Measurements from ENCODE around the gene TMEM117.

The TMEM117 gene

DNA sequence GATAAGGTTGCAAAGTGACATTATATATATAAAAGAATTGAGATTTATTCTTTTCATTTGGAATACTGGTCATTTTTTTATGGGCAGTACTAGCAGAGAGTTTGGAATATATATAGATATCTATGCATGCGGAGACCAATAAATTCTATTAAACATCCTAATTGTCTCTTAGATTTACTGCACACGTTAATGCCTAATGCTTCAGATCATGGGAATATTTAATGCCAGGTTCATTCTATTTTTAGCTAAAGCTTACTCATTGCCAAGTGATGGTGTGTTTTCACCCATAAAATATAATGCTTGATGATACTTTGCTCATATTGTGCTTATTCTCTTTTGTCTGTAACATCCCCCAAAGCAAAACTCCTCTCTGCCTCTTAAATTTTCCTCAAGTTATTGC is 264.4 kb downstream of the TMEM117 start:
- DNase-seq (ENCODE audit: low read depth) = no peak
- no peak for TF ChIP-seq CTCF (IDR thresholded peaks at IDR 0.05; ENCODE audit: low read depth, low read length, missing control alignments)
- no peak overlapping the region for H3K4me3 ChIP-seq (ENCODE audit: low read depth, low read length)

DNA sequence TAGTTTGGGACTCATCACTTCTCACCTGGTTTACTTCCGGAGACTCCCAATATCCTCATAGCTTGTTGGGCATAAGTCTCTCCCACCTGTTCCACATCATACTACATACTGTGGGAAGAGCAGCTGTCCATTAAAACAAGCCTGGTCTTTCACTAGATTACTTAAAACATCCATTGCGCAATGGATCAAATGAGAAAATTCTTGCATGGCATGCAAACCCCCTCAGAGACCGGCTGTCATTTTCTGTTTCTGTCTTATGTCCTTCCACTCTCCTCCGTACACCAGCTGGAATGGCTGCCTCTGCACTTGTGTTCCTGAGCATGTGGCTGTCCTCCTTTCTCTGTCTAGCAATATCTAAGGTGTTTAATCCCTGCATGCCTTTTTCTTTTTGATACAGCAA is 265.6 kb downstream of the TMEM117 start:
- H3K4me3 ChIP-seq (ENCODE audit: low read depth, low read length) = no peak overlapping the region
- no peak for DNase-seq (ENCODE audit: low read depth)
- TF ChIP-seq CTCF (IDR thresholded peaks at IDR 0.05; ENCODE audit: low read depth, low read length, missing control alignments) = no peak

GRCh38 chr12:44114906-44115305 is 279.0 kb downstream of the TMEM117 start:
- no peak overlapping the region for H3K4me3 ChIP-seq (ENCODE audit: low read depth, low read length)
- TF ChIP-seq CTCF (IDR thresholded peaks at IDR 0.05; ENCODE audit: low read depth, low read length, missing control alignments) = no peak
- DNase-seq (ENCODE audit: low read depth) = no peak

DNA sequence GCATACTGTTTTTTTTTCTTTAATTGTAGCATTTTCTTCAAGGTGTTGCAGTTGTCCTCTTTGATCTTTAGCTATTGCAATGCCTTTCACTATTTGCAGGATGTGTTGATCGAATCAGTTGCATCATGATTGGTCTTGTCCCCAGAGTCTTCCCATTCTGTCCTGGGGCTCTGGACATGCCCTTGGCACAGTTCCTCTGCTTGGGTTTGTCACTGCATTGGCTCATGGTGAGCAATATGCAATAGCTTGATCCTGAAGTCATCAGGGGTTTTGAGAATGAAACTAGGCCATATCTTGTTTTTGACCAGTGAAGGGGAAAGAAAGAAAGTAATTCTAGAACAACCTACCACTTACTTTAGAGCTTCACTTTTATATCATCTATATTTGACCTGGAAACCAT is 281.5 kb downstream of the TMEM117 start:
- TF ChIP-seq CTCF (IDR thresholded peaks at IDR 0.05; ENCODE audit: low read depth, low read length, missing control alignments) = no peak
- H3K4me3 ChIP-seq (ENCODE audit: low read depth, low read length) = no peak overlapping the region
- DNase-seq (ENCODE audit: low read depth) = no peak

- H3K4me3 ChIP-seq (ENCODE audit: low read depth, low read length) = no peak overlapping the region
- no peak for DNase-seq (ENCODE audit: low read depth)
- TF ChIP-seq CTCF (IDR thresholded peaks at IDR 0.05; ENCODE audit: low read depth, low read length, missing control alignments) = no peak
These were observed 283.1 kb downstream of the TMEM117 start for GRCh38 chr12:44118946-44119345.

- H3K4me3 ChIP-seq (ENCODE audit: low read depth, low read length) = no peak overlapping the region
- DNase-seq (ENCODE audit: low read depth) = no peak
- TF ChIP-seq CTCF (IDR thresholded peaks at IDR 0.05; ENCODE audit: low read depth, low read length, missing control alignments) = no peak
These were observed 290.9 kb downstream of the TMEM117 start for GRCh38 chr12:44126806-44127205.

DNA sequence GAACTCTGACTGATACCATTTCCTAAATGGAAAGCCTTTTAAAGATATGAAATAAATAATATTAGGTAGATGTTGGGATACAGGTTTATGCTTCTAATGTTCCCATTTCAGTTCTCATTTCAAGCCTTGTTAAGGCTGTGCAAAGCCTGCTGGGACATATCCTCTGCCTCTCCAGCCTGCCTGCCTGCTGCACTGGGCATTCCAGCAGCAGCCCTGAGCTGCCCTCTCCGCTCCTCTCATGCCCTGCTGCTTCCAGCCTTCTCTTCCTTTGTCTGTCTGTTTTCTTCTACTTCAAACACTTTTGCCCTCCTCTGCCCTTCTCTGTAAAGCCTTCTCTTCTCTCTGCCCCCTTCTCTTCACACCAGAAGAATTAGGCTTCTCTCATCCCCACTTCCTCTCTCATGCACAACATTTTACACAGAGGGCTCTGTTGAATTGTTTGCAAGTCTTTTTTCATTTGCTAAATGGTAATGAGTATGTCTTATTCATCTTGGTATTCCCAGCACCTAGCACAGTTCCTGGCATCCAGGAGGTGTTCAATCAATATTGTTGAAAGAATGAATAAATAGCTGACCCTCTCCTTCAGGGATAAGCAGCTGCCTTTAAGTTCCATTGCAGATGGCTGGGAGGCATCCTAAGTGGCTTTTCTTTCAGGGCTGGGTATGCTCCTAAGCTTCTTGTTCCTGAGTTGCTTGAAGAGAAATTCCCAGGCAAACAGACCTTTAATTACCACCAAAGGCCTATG is 292.3 kb downstream of the TMEM117 start:
- no peak overlapping the region for H3K4me3 ChIP-seq (ENCODE audit: low read depth, low read length)
- no peak for DNase-seq (ENCODE audit: low read depth)
- TF ChIP-seq CTCF (IDR thresholded peaks at IDR 0.05; ENCODE audit: low read depth, low read length, missing control alignments) = no peak

Data from GM12864 (cell line).